Endodermal cell (in vitro differentiated cells): ENCODE measurements around the gene MTMR3. TPM values are rescaled to one million over a fixed set of nuclear protein-coding genes. Genes with fewer than 3 reads are reported as not detected.

Experiments used
- DNase-seq: peaks from one replicate; pipeline ENCODE4 v3.0.0-alpha.2; 2017
- H3K27ac ChIP-seq: 2 replicates; pipeline ENCODE4 v1.5.1; 2013; ENCODE audit warnings: mild to moderate bottlenecking, low read depth, low read length, moderate library complexity
- H3K27me3 ChIP-seq: 2 replicates; pipeline ENCODE4 v1.6.1; 2013; ENCODE audit warnings: mild to moderate bottlenecking, low read length, moderate library complexity; ENCODE audit not compliant: insufficient read depth, control insufficient read depth, poor library complexity, severe bottlenecking
- H3K36me3 ChIP-seq: 2 replicates; pipeline ENCODE4 v1.7.0; 2013; ENCODE audit warnings: mild to moderate bottlenecking, low read length, moderate library complexity; ENCODE audit not compliant: control insufficient read depth, insufficient read depth
- H3K4me1 ChIP-seq: one replicate; pipeline ENCODE4 v1.7.0; 2013; ENCODE audit warnings: low read length; ENCODE audit not compliant: control insufficient read depth, insufficient read depth
- H3K4me3 ChIP-seq: 2 replicates; pipeline ENCODE4 v1.5.1; 2013; ENCODE audit warnings: mild to moderate bottlenecking, low read length, moderate library complexity
- H3K9ac ChIP-seq: 2 replicates; pipeline ENCODE4 v1.6.1; 2013; ENCODE audit warnings: mild to moderate bottlenecking, low read length, moderate library complexity; ENCODE audit not compliant: poor library complexity, severe bottlenecking; ENCODE audit errors: extremely low read depth
- H3K9me3 ChIP-seq: 2 replicates; pipeline ENCODE4 v1.6.1; 2013; ENCODE audit warnings: mild to moderate bottlenecking, low read length, moderate library complexity; ENCODE audit not compliant: control insufficient read depth
- H3K27ac Mint-ChIP-seq: 2 replicates; pipeline ENCODE4 v1.8.0; 2020; ENCODE audit warnings: mixed read lengths
- H3K27me3 Mint-ChIP-seq: 2 replicates; pipeline ENCODE4 v1.8.0; 2021; ENCODE audit warnings: mild to moderate bottlenecking, mixed read lengths; ENCODE audit not compliant: insufficient read depth
- H3K36me3 Mint-ChIP-seq: 2 replicates; pipeline ENCODE4 v1.8.0; 2020; ENCODE audit warnings: low read depth, mixed read lengths
- H3K4me1 Mint-ChIP-seq: 2 replicates; pipeline ENCODE4 v1.8.0; 2020; ENCODE audit warnings: mixed read lengths
- H3K4me3 Mint-ChIP-seq: 2 replicates; pipeline ENCODE4 v1.8.0; 2020; ENCODE audit warnings: mild to moderate bottlenecking, moderate library complexity, mixed read lengths
- H3K9me3 Mint-ChIP-seq: 2 replicates; pipeline ENCODE4 v1.8.0; 2020; ENCODE audit warnings: mild to moderate bottlenecking, mixed read lengths
- WGBS, 2 experiments: methylation state at CpG; one replicate each; pipeline versions ENCODE4 v1.1.5 to v1.1.7; 2013; ENCODE audit warnings: missing lambda C conversion rate in 2 of 2, mixed read lengths in 1 of 2; ENCODE audit not compliant: insufficient coverage in 1 of 2, insufficient read length in 1 of 2; 5-methylcytosine and 5-hydroxymethylcytosine counted together
- total RNA-seq, 2 donors: library from RNA; stranded (reverse); fragmentation: NEBNext Ultra II Directional in 1 of 2; extraction: Animal tissue kit (Norgen Biotek cat#: 25700) in 1 of 2; gene quantifications; 2 replicates in 1 of 2; 3 replicates in 1 of 2; pipeline ENCODE4 v1.2.1, GENCODE V29; 2021
- TF ChIP-seq, protein P1 (sequence below): fragments of 200-600 bp; sonication (generic); conservative IDR thresholded peaks from 2 replicates; pipeline ENCODE4 v1.5.0; 2021; ENCODE audit warnings: antibody characterized with exemption, mild to moderate bottlenecking

Gene MTMR3
- total RNA-seq, 2 donors from 2014 or later = 30.9 to 41.3 TPM

- TF ChIP-seq, protein P1, sequence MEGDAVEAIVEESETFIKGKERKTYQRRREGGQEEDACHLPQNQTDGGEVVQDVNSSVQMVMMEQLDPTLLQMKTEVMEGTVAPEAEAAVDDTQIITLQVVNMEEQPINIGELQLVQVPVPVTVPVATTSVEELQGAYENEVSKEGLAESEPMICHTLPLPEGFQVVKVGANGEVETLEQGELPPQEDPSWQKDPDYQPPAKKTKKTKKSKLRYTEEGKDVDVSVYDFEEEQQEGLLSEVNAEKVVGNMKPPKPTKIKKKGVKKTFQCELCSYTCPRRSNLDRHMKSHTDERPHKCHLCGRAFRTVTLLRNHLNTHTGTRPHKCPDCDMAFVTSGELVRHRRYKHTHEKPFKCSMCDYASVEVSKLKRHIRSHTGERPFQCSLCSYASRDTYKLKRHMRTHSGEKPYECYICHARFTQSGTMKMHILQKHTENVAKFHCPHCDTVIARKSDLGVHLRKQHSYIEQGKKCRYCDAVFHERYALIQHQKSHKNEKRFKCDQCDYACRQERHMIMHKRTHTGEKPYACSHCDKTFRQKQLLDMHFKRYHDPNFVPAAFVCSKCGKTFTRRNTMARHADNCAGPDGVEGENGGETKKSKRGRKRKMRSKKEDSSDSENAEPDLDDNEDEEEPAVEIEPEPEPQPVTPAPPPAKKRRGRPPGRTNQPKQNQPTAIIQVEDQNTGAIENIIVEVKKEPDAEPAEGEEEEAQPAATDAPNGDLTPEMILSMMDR = no peak
- Histone ChIP-seq H3K27me3 (no peaks in the 10 kb centered on the region), H3K9me3 (no peaks in the 10 kb centered on the region), H3K27ac (no peak overlapping the region), H3K4me3 (no peak overlapping the region), H3K4me1 (no peaks in the 10 kb centered on the region), H3K9ac (no peak overlapping the region), H3K36me3 (no peaks in the 10 kb centered on the region)
- H3K27me3 Mint-ChIP-seq = no peaks in the 10 kb centered on the region
- no peak for DNase-seq
- H3K4me3 Mint-ChIP-seq = no peak overlapping the region
- peaks cover 4% of the 10 kb centered on the region for H3K9me3 Mint-ChIP-seq
- H3K27ac Mint-ChIP-seq = no peak overlapping the region
- H3K4me1 Mint-ChIP-seq = peaks cover 19% of the 10 kb centered on the region
- H3K36me3 Mint-ChIP-seq = no peaks in the 10 kb centered on the region
These were observed 42.5 kb upstream of the MTMR3 start for GRCh38 chr22:29840498-29840897.

GRCh38 chr22:29842172-29842571, 40.8 kb upstream of the MTMR3 start:
- H3K9me3 Mint-ChIP-seq = peaks cover 9% of the 10 kb centered on the region
- H3K36me3 ChIP-seq = no peaks in the 10 kb centered on the region
- peaks cover 19% of the 10 kb centered on the region for H3K4me1 Mint-ChIP-seq
- no peaks in the 10 kb centered on the region for H3K27me3 Mint-ChIP-seq
- no peak overlapping the region for H3K9ac ChIP-seq
- DNase-seq = no peak
- H3K9me3 ChIP-seq = no peaks in the 10 kb centered on the region
- no peak overlapping the region for H3K4me3 Mint-ChIP-seq
- 89 to 100% methylated on average over 1 of the region's 2 CpGs for WGBS, 2 experiments
- H3K27ac ChIP-seq = no peak overlapping the region
- no peaks in the 10 kb centered on the region for H3K36me3 Mint-ChIP-seq
- no peak overlapping the region for H3K4me3 ChIP-seq
- H3K4me1 ChIP-seq = no peaks in the 10 kb centered on the region
- no peak overlapping the region for H3K27ac Mint-ChIP-seq
- no peaks in the 10 kb centered on the region for H3K27me3 ChIP-seq
- TF ChIP-seq, protein P1 = no peak

GRCh38 chr22:29842740-29843139, 40.2 kb upstream of the MTMR3 start:
- no peak overlapping the region for H3K27ac ChIP-seq
- H3K27me3 Mint-ChIP-seq = no peaks in the 10 kb centered on the region
- H3K9me3 ChIP-seq = no peaks in the 10 kb centered on the region
- no peaks in the 10 kb centered on the region for H3K36me3 ChIP-seq
- peaks cover 14% of the 10 kb centered on the region for H3K4me1 Mint-ChIP-seq
- no peaks in the 10 kb centered on the region for H3K27me3 ChIP-seq
- peaks cover 9% of the 10 kb centered on the region for H3K9me3 Mint-ChIP-seq
- TF ChIP-seq, protein P1 = no peak
- no peaks in the 10 kb centered on the region for H3K4me1 ChIP-seq
- DNase-seq = no peak
- 73 to 79% methylated on average over 2 of the region's 2 CpGs for WGBS, 2 experiments
- no peak overlapping the region for H3K9ac ChIP-seq
- H3K36me3 Mint-ChIP-seq = no peaks in the 10 kb centered on the region
- H3K4me3 ChIP-seq = no peak overlapping the region
- H3K4me3 Mint-ChIP-seq = no peak overlapping the region
- H3K27ac Mint-ChIP-seq = no peak overlapping the region
